Glomerular endothelial cell (primary cell): ENCODE results near the gene TMEM170A. TPM values are rescaled to one million over a fixed set of nuclear protein-coding genes. Genes with fewer than 3 reads are reported as not detected.
"Not testable (repeated sequence)": the region's sequence is repeated elsewhere in the genome, so short reads cannot be mapped to it uniquely, and the experiment has no call there.

Experiments
- DNase-seq: peaks from one replicate; pipeline ENCODE4 v3.0.0-alpha.2; 2011; ENCODE audit warnings: low read depth, low spot score; ENCODE audit errors: extremely low read depth
- total RNA-seq: library from RNA; depleted of rRNA; stranded (reverse); fragments of >200 nt; gene quantifications from 2 replicates; pipeline ENCODE4 v1.2.3, GENCODE V29; 2015

TMEM170A gene
- 10.1 and 22.6 TPM in 2 replicates for total RNA-seq

- DNase-seq: peak; percentile 82
Measured at GRCh38 chr16:75464122-75464918, at the start of gene TMEM170A. Gene TMEM170A, minus strand, starts transcription at chr16:75464689. Its CDS starts 89 bp downstream, at chr16:75464600.

GRCh38 chr16:75506574-75506973, 42.1 kb upstream of the TMEM170A start:
- DNase-seq: no peak

GRCh38 chr16:75506107-75506506, 41.6 kb upstream of the TMEM170A start:
- no peak for DNase-seq

- DNase-seq: no peak
Measured at GRCh38 chr16:75503801-75504200, 39.3 kb upstream of the TMEM170A start.

- no peak for DNase-seq
Measured at GRCh38 chr16:75502916-75503605, 38.6 kb upstream of the TMEM170A start.

- DNase-seq: not testable (repeated sequence)
Measured at GRCh38 chr16:75501820-75502219, 37.3 kb upstream of the TMEM170A start.

- no peak for DNase-seq
Measured at GRCh38 chr16:75501359-75501758, 36.9 kb upstream of the TMEM170A start.

- not testable (repeated sequence) for DNase-seq
Measured at GRCh38 chr16:75498605-75499322, 34.3 kb upstream of the TMEM170A start.

- DNase-seq: no peak
Measured at GRCh38 chr16:75497558-75497957, 33.1 kb upstream of the TMEM170A start.

- DNase-seq: no peak
Measured at GRCh38 chr16:75495076-75495674, 30.7 kb upstream of the TMEM170A start, which contains the start of gene CHST6. Gene CHST6, minus strand, starts transcription at chr16:75495441. Its CDS starts 15,613 bp downstream, at chr16:75479828.

- no peak for DNase-seq
Measured at GRCh38 chr16:75494661-75495075, 30.2 kb upstream of the TMEM170A start.

- no peak for DNase-seq
Measured at GRCh38 chr16:75494184-75494583, 29.7 kb upstream of the TMEM170A start.

GRCh38 chr16:75491876-75492275, 27.4 kb upstream of the TMEM170A start:
- no peak for DNase-seq

GRCh38 chr16:75488322-75488721, 23.8 kb upstream of the TMEM170A start:
- DNase-seq: no peak

- no peak for DNase-seq
Measured at GRCh38 chr16:75486676-75487313, 22.3 kb upstream of the TMEM170A start.

GRCh38 chr16:75486014-75486675, 21.7 kb upstream of the TMEM170A start:
- no peak for DNase-seq

GRCh38 chr16:75485230-75486013, 20.9 kb upstream of the TMEM170A start:
- DNase-seq: no peak

GRCh38 chr16:75483222-75483621, 18.7 kb upstream of the TMEM170A start:
- DNase-seq: no peak
